ENCODE data around the gene PIK3CG.

Gene PIK3CG

DNA sequence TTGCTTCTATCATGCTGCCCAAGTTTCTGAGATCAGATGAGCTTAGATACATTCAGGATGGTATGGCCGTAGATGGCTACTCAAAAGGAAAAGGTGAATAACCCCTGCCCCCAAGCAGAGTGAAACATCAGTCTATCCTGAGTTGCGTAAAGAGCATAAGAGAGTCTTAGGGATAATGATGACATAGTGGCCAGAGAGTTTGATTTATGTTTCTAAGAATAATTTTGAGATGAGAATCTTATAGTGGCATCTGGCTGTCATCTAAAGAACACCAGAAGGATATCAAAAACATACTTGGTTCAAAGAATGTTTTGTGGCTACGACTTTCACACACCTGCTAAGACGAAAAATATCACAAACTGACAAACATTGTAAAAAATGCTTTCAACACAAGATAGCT, 20.6 kb downstream of the PIK3CG start:
- Histone ChIP-seq H3K4me1 (ENCODE audit: insufficient read depth, low read length, severe bottlenecking) (peaks cover 18% of the 10 kb centered on the region), H3K9ac (ENCODE audit: low read length) (no peak overlapping the region), H4K20me1 (ENCODE audit: insufficient read depth, low read length) (no peaks in the 10 kb centered on the region), H3K36me3 (ENCODE audit: insufficient read depth, low read length) (peaks cover 94% of the 10 kb centered on the region), H3K9me3 (ENCODE audit: low read length) (no peaks in the 10 kb centered on the region), H3K4me2 (ENCODE audit: low read length) (no peak overlapping the region), H2AFZ (ENCODE audit: low read length) (no peak overlapping the region), H3K27ac (ENCODE audit: low read depth, low read length, poor library complexity, severe bottlenecking) (no peak overlapping the region), H3K4me3 (ENCODE audit: low read depth, low read length, poor library complexity, severe bottlenecking) (no peak overlapping the region), H3K9me2 (ENCODE audit: low read depth, low read length) (no peaks in the 10 kb centered on the region), H3K79me2 (ENCODE audit: insufficient read depth, low read length) (no peaks in the 10 kb centered on the region), H3F3A (ENCODE audit: insufficient read depth, low read length) (no peaks in the 10 kb centered on the region), H3K27me3 (ENCODE audit: insufficient read depth, low read length) (no peaks in the 10 kb centered on the region)
- TF ChIP-seq, protein P1, sequence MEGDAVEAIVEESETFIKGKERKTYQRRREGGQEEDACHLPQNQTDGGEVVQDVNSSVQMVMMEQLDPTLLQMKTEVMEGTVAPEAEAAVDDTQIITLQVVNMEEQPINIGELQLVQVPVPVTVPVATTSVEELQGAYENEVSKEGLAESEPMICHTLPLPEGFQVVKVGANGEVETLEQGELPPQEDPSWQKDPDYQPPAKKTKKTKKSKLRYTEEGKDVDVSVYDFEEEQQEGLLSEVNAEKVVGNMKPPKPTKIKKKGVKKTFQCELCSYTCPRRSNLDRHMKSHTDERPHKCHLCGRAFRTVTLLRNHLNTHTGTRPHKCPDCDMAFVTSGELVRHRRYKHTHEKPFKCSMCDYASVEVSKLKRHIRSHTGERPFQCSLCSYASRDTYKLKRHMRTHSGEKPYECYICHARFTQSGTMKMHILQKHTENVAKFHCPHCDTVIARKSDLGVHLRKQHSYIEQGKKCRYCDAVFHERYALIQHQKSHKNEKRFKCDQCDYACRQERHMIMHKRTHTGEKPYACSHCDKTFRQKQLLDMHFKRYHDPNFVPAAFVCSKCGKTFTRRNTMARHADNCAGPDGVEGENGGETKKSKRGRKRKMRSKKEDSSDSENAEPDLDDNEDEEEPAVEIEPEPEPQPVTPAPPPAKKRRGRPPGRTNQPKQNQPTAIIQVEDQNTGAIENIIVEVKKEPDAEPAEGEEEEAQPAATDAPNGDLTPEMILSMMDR (IDR thresholded peaks at IDR 0.05; ENCODE audit: low read length) = no peak

DNA sequence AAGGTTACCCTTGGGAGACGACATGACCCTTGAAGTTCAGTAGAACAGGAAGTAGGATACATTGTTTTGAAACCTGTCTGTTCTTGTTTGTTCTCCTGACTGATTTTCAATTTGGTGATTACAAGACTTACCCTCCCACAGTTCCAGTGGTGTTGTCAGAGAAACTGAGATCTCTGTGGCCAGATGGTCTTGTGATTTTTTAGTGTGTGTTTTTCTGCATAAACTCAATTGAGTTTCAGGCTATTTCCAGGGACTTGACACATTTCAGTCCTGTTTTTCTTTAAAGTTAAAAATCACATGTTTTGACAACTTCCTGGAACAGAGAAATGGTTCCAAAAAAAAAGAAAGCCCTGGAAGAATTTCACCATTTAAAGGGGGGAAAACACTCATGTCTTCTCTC, 22.3 kb downstream of the PIK3CG start:
- no peak overlapping the region for H3K9ac ChIP-seq (ENCODE audit: low read length)
- no peak overlapping the region for H3K4me2 ChIP-seq (ENCODE audit: low read length)
- peaks cover 95% of the 10 kb centered on the region for H3K36me3 ChIP-seq (ENCODE audit: insufficient read depth, low read length)
- H2AFZ ChIP-seq (ENCODE audit: low read length) = no peak overlapping the region
- H3K79me2 ChIP-seq (ENCODE audit: insufficient read depth, low read length) = no peaks in the 10 kb centered on the region
- H3K4me1 ChIP-seq (ENCODE audit: insufficient read depth, low read length, severe bottlenecking) = peaks cover 16% of the 10 kb centered on the region
- H3K4me3 ChIP-seq (ENCODE audit: low read depth, low read length, poor library complexity, severe bottlenecking) = no peak overlapping the region
- no peak overlapping the region for H3K27ac ChIP-seq (ENCODE audit: low read depth, low read length, poor library complexity, severe bottlenecking)
- no peaks in the 10 kb centered on the region for H3K9me2 ChIP-seq (ENCODE audit: low read depth, low read length)
- H4K20me1 ChIP-seq (ENCODE audit: insufficient read depth, low read length) = no peaks in the 10 kb centered on the region
- H3F3A ChIP-seq (ENCODE audit: insufficient read depth, low read length) = no peaks in the 10 kb centered on the region
- H3K9me3 ChIP-seq (ENCODE audit: low read length) = no peaks in the 10 kb centered on the region
- TF ChIP-seq EZH2 (IDR thresholded peaks at IDR 0.05; ENCODE audit: borderline replicate concordance, low read length) = no peak
- TF ChIP-seq, protein P1 (IDR thresholded peaks at IDR 0.05; ENCODE audit: low read length) = no peak
- H3K27me3 ChIP-seq (ENCODE audit: insufficient read depth, low read length) = no peaks in the 10 kb centered on the region

DNA sequence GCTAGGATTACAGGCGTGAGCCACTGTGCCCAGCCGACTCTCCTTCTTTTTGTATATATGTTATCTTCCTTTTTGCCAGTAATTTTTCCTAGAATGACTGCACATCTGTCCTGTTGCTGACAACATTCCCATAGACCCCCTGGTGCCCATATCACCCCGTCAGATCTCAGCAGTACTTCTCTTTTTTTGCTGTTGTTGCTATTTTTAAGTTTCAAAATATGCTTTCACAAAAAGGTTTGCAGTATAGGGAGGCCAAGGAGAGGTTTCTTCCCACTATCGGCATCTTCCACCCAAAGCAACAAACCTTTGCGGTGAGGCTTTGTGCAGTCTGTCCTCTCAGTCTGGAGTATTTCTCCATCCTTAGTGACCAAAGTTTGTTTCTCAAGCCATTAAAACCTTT, 23.1 kb downstream of the PIK3CG start:
- no peak overlapping the region for H3K4me3 ChIP-seq (ENCODE audit: low read depth, low read length, poor library complexity, severe bottlenecking)
- no peaks in the 10 kb centered on the region for H3F3A ChIP-seq (ENCODE audit: insufficient read depth, low read length)
- no peak overlapping the region for H2AFZ ChIP-seq (ENCODE audit: low read length)
- H3K4me2 ChIP-seq (ENCODE audit: low read length) = no peak overlapping the region
- peaks cover 92% of the 10 kb centered on the region for H3K36me3 ChIP-seq (ENCODE audit: insufficient read depth, low read length)
- peaks cover 9% of the 10 kb centered on the region for H3K4me1 ChIP-seq (ENCODE audit: insufficient read depth, low read length, severe bottlenecking)
- H4K20me1 ChIP-seq (ENCODE audit: insufficient read depth, low read length) = no peaks in the 10 kb centered on the region
- H3K79me2 ChIP-seq (ENCODE audit: insufficient read depth, low read length) = no peaks in the 10 kb centered on the region
- TF ChIP-seq, protein P1 (IDR thresholded peaks at IDR 0.05; ENCODE audit: low read length) = no peak
- no peak overlapping the region for H3K9ac ChIP-seq (ENCODE audit: low read length)
- no peaks in the 10 kb centered on the region for H3K9me2 ChIP-seq (ENCODE audit: low read depth, low read length)
- H3K27me3 ChIP-seq (ENCODE audit: insufficient read depth, low read length) = no peaks in the 10 kb centered on the region
- no peaks in the 10 kb centered on the region for H3K9me3 ChIP-seq (ENCODE audit: low read length)
- no peak overlapping the region for H3K27ac ChIP-seq (ENCODE audit: low read depth, low read length, poor library complexity, severe bottlenecking)
